Ascending aorta (tissue), 2 donors: ENCODE measurements around the gene SLC35G3. TPM values are rescaled to one million over a fixed set of nuclear protein-coding genes. Genes with fewer than 3 reads are reported as not detected.
A peak's percentile ranks its signal among the peaks of the same experiment; 100 is the strongest.
"Not testable (repeated sequence)": the region's sequence is repeated elsewhere in the genome, so short reads cannot be mapped to it uniquely, and the experiment has no call there.

ENCODE experiments used
- DNase-seq, 2 donors: peaks; one replicate each; pipeline ENCODE4 v3.0.0-alpha.2; 2019; ENCODE audit warnings: low spot score in 2 of 2
- H3K27ac ChIP-seq, 2 donors: fragments of 200-600 bp; sonication (generic); one replicate each; pipeline ENCODE4 v1.5.1; 2016 to 2017; ENCODE audit warnings: mild to moderate bottlenecking in 1 of 2
- H3K27me3 ChIP-seq: fragments of 200-600 bp; sonication (generic); one replicate; pipeline ENCODE4 v1.5.1; 2017
- H3K36me3 ChIP-seq, 2 donors: fragments of 200-600 bp; sonication (generic); one replicate each; pipeline ENCODE4 v1.5.1; 2016
- H3K4me1 ChIP-seq, 2 donors: fragments of 200-600 bp; sonication (generic); one replicate each; pipeline ENCODE4 v1.5.1; 2016 to 2017; ENCODE audit warnings: mild to moderate bottlenecking in 1 of 2
- H3K4me3 ChIP-seq, 2 donors: fragments of 200-600 bp; sonication (generic); one replicate each; pipeline ENCODE4 v1.5.1; 2016 to 2017; ENCODE audit warnings: mild to moderate bottlenecking in 1 of 2
- H3K9me3 ChIP-seq, 2 donors: fragments of 200-600 bp; sonication (generic); one replicate each; pipeline ENCODE4 v1.5.1; 2016
- intact Hi-C: fragments of 100-400 bp; cut with DNase I; formaldehyde crosslinking; loops from one replicate; pipeline ENCODE4 v1.15.1; 2023
- total RNA-seq: library from RNA; depleted of rRNA; stranded (reverse); fragments of >200 nt; gene quantifications from one replicate; pipeline ENCODE4 v1.1.0, GENCODE V29; 2016
- TF ChIP-seq, protein P1 (sequence below), 3 experiments: fragments of 200-600 bp in 2 of 3; fragments of 450-650 bp in 1 of 3; sonication (generic) in 2 of 3; IDR thresholded peaks; one replicate each; pipeline ENCODE4 v1.5.1; 2016 to 2019; ENCODE audit warnings: antibody characterized with exemption in 3 of 3, mild to moderate bottlenecking in 1 of 3, moderate library complexity in 1 of 3

SLC35G3 gene
- not detected for total RNA-seq

DNA sequence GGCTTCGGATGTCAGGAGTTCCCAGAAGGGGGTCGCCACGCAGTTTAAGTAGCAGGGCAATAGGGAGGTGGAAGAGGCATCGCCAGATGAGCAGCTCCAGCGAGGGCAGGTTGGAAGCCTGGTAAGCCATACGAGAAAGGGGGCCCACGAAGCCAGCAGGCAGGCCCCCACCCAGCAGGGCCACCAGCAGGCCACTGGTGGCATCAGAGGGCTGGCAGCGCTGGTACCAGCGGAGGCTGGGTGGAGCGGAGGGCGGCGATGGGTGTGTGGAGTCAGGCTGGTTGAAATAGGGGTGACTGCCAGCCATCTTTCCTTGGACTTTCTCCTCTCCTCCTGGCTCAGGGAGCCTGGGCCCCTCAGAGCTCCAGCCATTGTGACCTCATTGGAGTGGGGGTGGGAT lies at the start of gene SLC35G3:
SLC35G3 (minus strand) TSS at position 393 of the 400 bp plus-strand sequence; CDS start at position 307, 86 bp downstream.
- DNase-seq, H3K9me3 ChIP-seq, H3K27ac ChIP-seq, H3K4me3 ChIP-seq, H3K36me3 ChIP-seq, H3K4me1 ChIP-seq, H3K27me3 ChIP-seq, intact Hi-C loops: not testable (repeated sequence)

DNA sequence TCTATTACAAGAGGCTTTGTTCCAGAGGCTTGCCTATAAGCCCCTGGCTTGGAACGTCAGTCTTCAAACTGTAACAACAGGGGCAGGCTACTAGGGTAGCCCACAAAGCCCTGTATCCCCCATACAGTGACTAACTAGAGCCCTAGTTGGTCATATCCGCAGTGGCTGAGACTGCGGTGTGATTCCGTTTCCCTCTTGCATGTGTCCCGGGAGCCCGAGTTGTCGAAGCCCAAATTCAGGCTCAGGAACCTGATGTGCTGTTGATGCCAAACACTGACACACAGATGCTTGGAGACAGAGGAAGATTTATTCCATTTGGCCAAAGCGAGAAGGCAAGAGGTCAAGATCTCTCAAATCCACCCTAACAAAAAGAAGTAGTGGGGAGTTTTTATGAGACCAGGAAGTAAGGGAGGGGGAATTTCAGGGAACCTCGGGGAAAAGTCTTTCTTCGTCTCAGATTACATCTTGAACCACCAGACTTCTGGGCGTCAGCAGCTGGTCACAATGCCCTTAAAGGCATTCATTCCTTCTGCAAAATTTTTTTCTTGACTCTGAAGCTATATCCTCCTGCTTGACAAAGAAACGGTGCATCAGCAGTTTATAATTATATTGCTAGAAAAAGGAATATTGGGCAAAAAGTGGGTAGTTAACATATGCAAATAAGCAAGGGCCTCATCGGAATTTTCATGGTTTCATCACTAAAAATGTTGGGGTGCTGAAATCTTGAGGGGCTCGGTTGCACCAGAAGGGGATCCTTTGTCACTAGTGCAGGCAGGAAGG lies 49.6 kb upstream of the SLC35G3 start:
- no peaks in the 10 kb centered on the region for H3K9me3 ChIP-seq
- no peaks in the 10 kb centered on the region for H3K27me3 ChIP-seq
- peak overlapping the region; percentile 96 to 97 for H3K27ac ChIP-seq
- intact Hi-C loops: loop anchor here (1.0 to 5.0 kb wide), 8 partner anchors 11 to 991 kb away; partner anchors contain the start of genes CCT6B, SLFN11, SLFN12 and TAF15
- peak overlapping the region; percentile 74 to 85 for H3K4me3 ChIP-seq
- TF ChIP-seq, protein P1, sequence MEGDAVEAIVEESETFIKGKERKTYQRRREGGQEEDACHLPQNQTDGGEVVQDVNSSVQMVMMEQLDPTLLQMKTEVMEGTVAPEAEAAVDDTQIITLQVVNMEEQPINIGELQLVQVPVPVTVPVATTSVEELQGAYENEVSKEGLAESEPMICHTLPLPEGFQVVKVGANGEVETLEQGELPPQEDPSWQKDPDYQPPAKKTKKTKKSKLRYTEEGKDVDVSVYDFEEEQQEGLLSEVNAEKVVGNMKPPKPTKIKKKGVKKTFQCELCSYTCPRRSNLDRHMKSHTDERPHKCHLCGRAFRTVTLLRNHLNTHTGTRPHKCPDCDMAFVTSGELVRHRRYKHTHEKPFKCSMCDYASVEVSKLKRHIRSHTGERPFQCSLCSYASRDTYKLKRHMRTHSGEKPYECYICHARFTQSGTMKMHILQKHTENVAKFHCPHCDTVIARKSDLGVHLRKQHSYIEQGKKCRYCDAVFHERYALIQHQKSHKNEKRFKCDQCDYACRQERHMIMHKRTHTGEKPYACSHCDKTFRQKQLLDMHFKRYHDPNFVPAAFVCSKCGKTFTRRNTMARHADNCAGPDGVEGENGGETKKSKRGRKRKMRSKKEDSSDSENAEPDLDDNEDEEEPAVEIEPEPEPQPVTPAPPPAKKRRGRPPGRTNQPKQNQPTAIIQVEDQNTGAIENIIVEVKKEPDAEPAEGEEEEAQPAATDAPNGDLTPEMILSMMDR (IDR thresholded peaks at IDR 0.05): no peak
- DNase-seq: peak; percentile 48 to 83
- peaks cover 9 to 26% of the 10 kb centered on the region in 2 donors for H3K4me1 ChIP-seq
- H3K36me3 ChIP-seq: peaks cover 0 to 5% of the 10 kb centered on the region in 2 donors

DNA sequence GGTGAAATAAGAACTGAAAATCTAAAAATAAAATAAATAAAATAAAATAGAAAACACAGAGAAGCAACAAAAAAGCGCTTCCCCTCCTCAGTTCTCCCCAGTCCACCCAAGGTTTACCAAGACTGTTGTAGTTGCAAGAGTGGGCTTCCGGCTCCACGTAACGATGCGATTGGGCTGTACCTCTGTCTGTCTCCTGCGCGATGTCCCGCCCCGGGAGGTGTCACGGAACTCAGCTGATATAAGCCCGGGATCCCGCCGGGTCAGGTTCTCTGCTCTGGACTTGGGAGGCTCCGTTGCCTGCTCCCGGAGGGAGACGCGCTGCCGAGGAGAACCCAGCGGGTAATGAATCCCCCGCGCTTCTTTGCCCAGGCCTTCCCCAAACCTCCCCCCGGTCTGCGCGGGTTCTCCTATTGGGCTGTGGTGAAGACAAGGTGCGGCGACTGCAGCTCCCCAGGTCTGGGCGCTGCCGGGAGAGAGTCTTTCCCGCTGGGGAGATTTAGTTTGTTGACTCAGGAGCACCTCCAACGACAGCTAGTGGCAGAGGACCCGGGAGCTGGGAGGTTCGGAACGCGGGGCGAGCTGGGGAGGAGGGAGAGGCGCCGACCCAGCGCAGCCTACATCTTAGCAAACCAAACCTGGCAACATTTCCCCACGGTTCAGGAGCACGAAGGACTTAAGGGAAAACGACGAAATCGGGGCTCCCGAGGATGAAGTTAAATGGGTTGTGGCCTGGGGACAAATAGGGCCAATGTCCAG lies 48.8 kb upstream of the SLC35G3 start, which contains the start of gene SLFN5:
SLFN5 (plus strand) TSS at position 268 of the 756 bp plus-strand sequence. CDS start 15,619 bp downstream, outside the sequence.
- Histone ChIP-seq H3K27ac (peak within 1 kb of the TSS; percentile 96 to 97), H3K4me3 (peak within 1 kb of the TSS; percentile 74 to 85), H3K4me1 (peaks cover 9 to 26% of the 10 kb centered on the region in 2 donors), H3K27me3 (no peaks in the 10 kb centered on the region), H3K36me3 (peaks cover 0 to 5% of the 10 kb centered on the region in 2 donors), H3K9me3 (no peaks in the 10 kb centered on the region)
- intact Hi-C loops: loop anchor here (1.0 to 5.0 kb wide), 7 partner anchors 11 to 991 kb away; partner anchors contain the start of genes SLFN11, SLFN12 and TAF15
- peak; percentile 93 to 98 for DNase-seq
- TF ChIP-seq, protein P1 (IDR thresholded peaks at IDR 0.05): no peak

DNA sequence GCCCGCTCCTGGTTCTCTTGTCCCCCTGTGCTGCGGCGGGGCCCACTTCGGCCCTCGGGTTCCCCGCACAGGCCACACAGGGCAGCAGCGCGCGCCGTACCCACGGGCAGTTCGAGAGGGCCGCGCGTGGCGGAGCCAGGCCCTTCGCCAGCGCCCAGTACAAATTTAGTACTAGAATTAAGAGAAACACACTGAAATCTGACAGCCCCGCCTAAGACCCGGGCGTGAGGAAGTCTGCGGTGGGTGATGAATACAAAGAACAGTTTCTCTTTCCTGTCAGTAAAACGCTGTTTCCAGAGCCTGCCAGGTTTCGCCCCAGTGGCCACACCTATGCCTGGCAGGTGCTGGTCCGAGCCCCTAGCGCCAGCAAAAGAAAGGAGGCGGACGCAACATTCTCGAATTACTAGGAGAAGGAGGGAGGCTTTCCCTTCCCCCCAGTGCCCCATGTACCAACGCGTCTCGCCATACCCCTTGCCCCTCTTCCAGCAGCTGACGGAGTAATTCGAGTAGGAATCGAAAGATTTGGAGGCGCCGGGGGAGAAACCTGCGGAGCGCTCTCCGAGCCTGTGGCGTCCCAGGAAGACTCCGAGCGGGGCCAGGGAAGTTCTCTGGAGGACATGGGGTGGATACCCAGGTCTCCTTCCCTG lies 48.1 kb upstream of the SLC35G3 start:
- intact Hi-C loops: loop anchor here (2.0 to 5.0 kb wide), 6 partner anchors 70 to 990 kb away; partner anchors contain the start of genes SLFN11, SLFN12 and TAF15
- TF ChIP-seq, protein P1 (IDR thresholded peaks at IDR 0.05): peak in 2 of 3 experiments; percentile 18 to 24
- Histone ChIP-seq H3K27me3 (no peaks in the 10 kb centered on the region), H3K27ac (peak overlapping the region; percentile 96 to 97), H3K9me3 (no peaks in the 10 kb centered on the region), H3K4me3 (peak overlapping the region; percentile 74 to 85), H3K36me3 (peaks cover 0 to 1% of the 10 kb centered on the region in 2 donors), H3K4me1 (peaks cover 9 to 26% of the 10 kb centered on the region in 2 donors)
- peak; percentile 40 to 81 for DNase-seq

DNA sequence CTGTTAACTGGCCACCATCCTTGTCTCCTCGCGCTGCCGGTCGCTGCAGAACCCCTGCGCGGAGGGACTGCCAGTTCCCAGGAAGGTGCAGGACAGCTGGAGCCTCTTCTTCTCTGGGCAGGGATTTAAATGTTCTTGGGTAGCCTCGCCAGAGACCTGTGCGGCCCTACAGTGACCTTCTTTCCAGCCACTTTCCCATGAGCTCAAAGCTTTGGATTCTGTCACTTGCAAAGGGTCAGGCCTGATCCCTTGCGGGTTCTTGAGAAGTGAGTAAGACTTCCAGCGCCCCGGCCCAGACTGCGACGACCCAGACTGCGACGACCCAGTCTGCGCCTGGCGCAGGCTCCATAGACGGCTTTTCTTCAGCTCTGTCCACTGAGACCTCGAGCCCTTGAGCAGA lies 47.3 kb upstream of the SLC35G3 start:
- Histone ChIP-seq H3K36me3 (no peaks in the 10 kb centered on the region), H3K27me3 (no peaks in the 10 kb centered on the region), H3K27ac (peak overlapping the region; percentile 96 to 97), H3K9me3 (no peaks in the 10 kb centered on the region), H3K4me3 (peak overlapping the region; percentile 74 to 85), H3K4me1 (peaks cover 9 to 26% of the 10 kb centered on the region in 2 donors)
- intact Hi-C loops: loop anchor here (5.0 kb wide), 5 partner anchors 71 to 989 kb away; partner anchors contain the start of genes SLFN12 and TAF15
- DNase-seq: no peak
- TF ChIP-seq, protein P1 (IDR thresholded peaks at IDR 0.05): no peak
